HCT116 (cell line): ENCODE measurements around the gene PAX5. TPM values are rescaled to one million over a fixed set of nuclear protein-coding genes. Genes with fewer than 3 reads are reported as not detected.

Experiments used
- ATAC-seq: fragments of 200-7000 bp; cut with Tn5 transposase; 2 replicates; pipeline ENCODE4 v1.9.1; 2020; ENCODE audit warnings: mild to moderate bottlenecking, moderate library complexity
- BruUV-seq: library from RNA; stranded (reverse); fragments of 400-500 nt; replicated peaks from 2 replicates; lab custom pipeline; 2021; lab: Mats Ljungman, UMichigan
- CTCF ChIA-PET: fragments of 300-600 bp; sonication (Branson Sonifier 250); formaldehyde crosslinking; loops from one replicate; lab custom pipeline; 2021; ENCODE audit warnings: antibody characterized with exemption; lab: Charles Lee
- POLR2A ChIA-PET: fragments of 300-600, 350-600 bp; sonication (Branson Sonifier 250); formaldehyde crosslinking; loops from one replicate; lab custom pipeline; 2021; ENCODE audit warnings: antibody characterized with exemption; lab: Charles Lee
- RAD21 ChIA-PET, 2 experiments: fragments of 300-600 bp; sonication (Branson Sonifier 250); formaldehyde crosslinking; loops; one replicate each; lab custom pipeline; 2023; ENCODE audit warnings: low total read pairs in 2 of 2; ENCODE audit not compliant: uncharacterized antibody in 2 of 2, unreplicated experiment in 2 of 2, low non-redundant PET in 1 of 2; lab: Charles Lee
- DNase-seq: peaks from one replicate; pipeline ENCODE4 v3.0.0-alpha.2; 2010; ENCODE audit warnings: low read depth, low spot score
- H2AFZ ChIP-seq: fragments of 200-600 bp; shearing (Covaris generic), sonication (generic); 2 replicates; pipeline ENCODE4 v1.6.1; 2017; ENCODE audit warnings: low read depth, mixed run types, mixed read lengths, antibody characterized with exemption, low read length; ENCODE audit not compliant: poor library complexity, severe bottlenecking
- H3K27ac ChIP-seq: 2 replicates; pipeline ENCODE4 v1.5.1; 2012; ENCODE audit warnings: low read depth, low read length
- H3K27me3 ChIP-seq: fragments of 200-600 bp; sonication (generic); 2 replicates; pipeline ENCODE4 v1.6.1; 2016; ENCODE audit warnings: mixed run types, low read length, mixed read lengths; ENCODE audit not compliant: insufficient read depth
- H3K36me3 ChIP-seq, 2 experiments: fragments of 200-500 bp in 1 of 2; fragments of 200-600 bp in 1 of 2; sonication (Bioruptor generic) in 1 of 2; sonication (generic) in 1 of 2; 2 replicates each; pipeline versions ENCODE4 v1.5.1 to v1.6.1; 2014 to 2016; ENCODE audit warnings: low read length in 2 of 2, inconsistent platforms in 1 of 2, mixed read lengths in 1 of 2, mixed run types in 1 of 2; ENCODE audit not compliant: insufficient read depth in 2 of 2, control insufficient read depth in 1 of 2
- H3K4me1 ChIP-seq, 2 experiments: fragments of 200-600 bp in 1 of 2; sonication (generic) in 1 of 2; 2 replicates each; pipeline versions ENCODE4 v1.5.1 to v1.6.1; 2012 to 2017; ENCODE audit warnings: low read length in 2 of 2, inconsistent platforms in 1 of 2, mild to moderate bottlenecking in 1 of 2, mixed read lengths in 1 of 2, mixed run types in 1 of 2, moderate library complexity in 1 of 2; ENCODE audit not compliant: insufficient read depth in 2 of 2, control insufficient read depth in 1 of 2
- H3K4me2 ChIP-seq: fragments of 200-600 bp; sonication (generic); 2 replicates; pipeline ENCODE4 v1.6.1; 2017; ENCODE audit warnings: mixed run types, low read length, mixed read lengths
- H3K4me3 ChIP-seq, 2 experiments: fragments of 200-600 bp in 1 of 2; sonication (generic) in 1 of 2; replicated peaks in 1 of 2; 2 replicates each; pipeline ENCODE4 v1.5.1; 2011 to 2016; ENCODE audit warnings: low read length in 2 of 2, control low read depth in 1 of 2, low read depth in 1 of 2, mild to moderate bottlenecking in 1 of 2, mixed read lengths in 1 of 2, mixed run types in 1 of 2
- H3K79me2 ChIP-seq: fragments of 200-600 bp; sonication (generic); 2 replicates; pipeline ENCODE4 v1.6.1; 2017; ENCODE audit warnings: mild to moderate bottlenecking, mixed run types, low read length, moderate library complexity, mixed read lengths; ENCODE audit not compliant: insufficient read depth
- H3K9ac ChIP-seq: fragments of 200-600 bp; sonication (generic); 2 replicates; pipeline ENCODE4 v1.6.1; 2016; ENCODE audit warnings: low read length, mixed read lengths
- H3K9me2 ChIP-seq: fragments of 200-600 bp; sonication (generic), shearing (Covaris generic); 2 replicates; pipeline ENCODE4 v1.6.1; 2017; ENCODE audit warnings: mixed run types, mild to moderate bottlenecking, moderate library complexity; ENCODE audit not compliant: insufficient read depth
- H3K9me3 ChIP-seq, 2 experiments: fragments of 200-500 bp in 1 of 2; fragments of 200-600 bp in 1 of 2; sonication (Bioruptor generic) in 1 of 2; sonication (generic) in 1 of 2; 2 replicates each; pipeline ENCODE4 v1.6.1; 2014 to 2017; ENCODE audit warnings: low read length in 2 of 2, mixed read lengths in 2 of 2, inconsistent platforms in 1 of 2, low read depth in 1 of 2, mild to moderate bottlenecking in 1 of 2, mixed run types in 1 of 2, moderate library complexity in 1 of 2; ENCODE audit not compliant: control insufficient read depth in 1 of 2, insufficient read depth in 1 of 2
- H4K20me1 ChIP-seq: fragments of 200-600 bp; sonication (generic), shearing (Covaris generic); 2 replicates; pipeline ENCODE4 v1.6.1; 2017; ENCODE audit warnings: mixed run types, mild to moderate bottlenecking, moderate library complexity; ENCODE audit not compliant: insufficient read depth
- CBX3 ChIP-seq: IDR thresholded peaks from 2 replicates; pipeline ENCODE4 v1.6.1; 2012; ENCODE audit warnings: low read depth
- CEBPB ChIP-seq: IDR thresholded peaks from 2 replicates; pipeline ENCODE4 v1.6.1; 2012; ENCODE audit warnings: low read depth
- EGR1 ChIP-seq: IDR thresholded peaks from 2 replicates; pipeline ENCODE4 v1.6.1; 2012; ENCODE audit warnings: low read depth
- EZH2 ChIP-seq: fragments of 200-600 bp; sonication (generic); IDR thresholded peaks from 2 replicates; pipeline ENCODE4 v1.6.1; 2017; ENCODE audit warnings: antibody characterized with exemption, mixed run types
- POLR2A ChIP-seq: IDR thresholded peaks from 2 replicates; pipeline ENCODE4 v1.7.0; 2011; ENCODE audit warnings: borderline replicate concordance; ENCODE audit not compliant: insufficient read depth, insufficient read length; ENCODE audit errors: extremely low read depth
- RAD21 ChIP-seq: IDR thresholded peaks from 2 replicates; pipeline ENCODE4 v1.6.1; 2012; ENCODE audit warnings: low read depth, mild to moderate bottlenecking
- SIN3A ChIP-seq: IDR thresholded peaks from 2 replicates; pipeline ENCODE4 v1.6.1; 2012; ENCODE audit warnings: low read depth
- SP1 ChIP-seq: IDR thresholded peaks from 2 replicates; pipeline ENCODE4 v1.6.1; 2012; ENCODE audit warnings: low read depth
- SRF ChIP-seq: IDR thresholded peaks from 2 replicates; pipeline ENCODE4 v1.6.1; 2012; ENCODE audit warnings: low read depth
- TCF7L2 ChIP-seq: IDR thresholded peaks from 2 replicates; pipeline ENCODE4 v1.7.0; 2011; ENCODE audit warnings: borderline replicate concordance, inconsistent platforms; ENCODE audit not compliant: insufficient read depth, insufficient read length; ENCODE audit errors: extremely low read depth
- YY1 ChIP-seq: IDR thresholded peaks from 2 replicates; pipeline ENCODE4 v1.6.1; 2011; ENCODE audit warnings: low read length, low read depth, moderate library complexity, mild to moderate bottlenecking; ENCODE audit not compliant: insufficient replicate concordance; ENCODE audit errors: extremely low read depth
- ZNF274 ChIP-seq: fragments of 200-500 bp; sonication (Bioruptor generic); IDR thresholded peaks from 2 replicates; pipeline ENCODE4 v1.6.1; 2014; ENCODE audit warnings: mild to moderate bottlenecking, low read depth, low read length, inconsistent platforms
- intact Hi-C: fragments of 100-400 bp; cut with micrococcal nuclease; formaldehyde crosslinking; loops from 2 replicates; pipeline ENCODE4 v1.10.0; 2022
- total RNA-seq: library from RNA; stranded (reverse); gene quantifications from one replicate; pipeline ENCODE4 v1.2.1, GENCODE V29; 2021; ENCODE audit not compliant: unreplicated experiment
- TF ChIP-seq, protein P1 (sequence below): IDR thresholded peaks from 2 replicates; pipeline ENCODE4 v1.6.1; 2012
- TF ChIP-seq, protein P2 (sequence below): IDR thresholded peaks from 2 replicates; pipeline ENCODE4 v1.6.1; 2012

Gene PAX5
- total RNA-seq, 1 experiment from 2014 or later: 0.17 TPM

DNA sequence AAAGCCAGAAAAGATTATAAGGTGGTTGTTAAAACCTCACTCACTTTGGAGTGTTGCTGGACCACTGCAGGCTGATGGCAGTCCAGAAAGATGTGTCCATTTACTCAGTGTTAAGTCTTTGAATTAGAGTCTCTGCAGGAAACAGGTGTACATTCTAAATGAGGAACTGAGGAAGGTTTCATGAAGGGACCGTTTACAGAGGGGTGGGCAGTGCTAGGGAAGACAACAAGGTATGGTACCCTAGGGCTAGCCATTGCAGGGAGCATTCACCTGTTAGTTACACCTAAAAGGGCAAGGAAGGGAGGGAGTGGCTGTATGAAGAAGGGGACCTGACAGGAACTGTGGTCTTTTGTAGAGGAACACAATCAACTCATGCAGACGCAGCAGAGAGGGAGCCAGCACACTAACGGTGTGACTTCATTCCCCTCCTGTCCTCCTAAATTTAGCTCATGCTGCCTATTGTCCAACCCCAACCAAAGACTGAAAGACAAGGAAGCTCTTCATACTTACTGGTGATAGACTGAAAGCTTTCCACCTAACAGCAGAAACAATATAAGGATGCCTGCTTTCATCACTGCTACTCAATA is 32.2 kb upstream of the PAX5 start:
- TF ChIP-seq CBX3: no peak
- no peak for TF ChIP-seq POLR2A
- TF ChIP-seq TCF7L2: no peak
- TF ChIP-seq, protein P1, sequence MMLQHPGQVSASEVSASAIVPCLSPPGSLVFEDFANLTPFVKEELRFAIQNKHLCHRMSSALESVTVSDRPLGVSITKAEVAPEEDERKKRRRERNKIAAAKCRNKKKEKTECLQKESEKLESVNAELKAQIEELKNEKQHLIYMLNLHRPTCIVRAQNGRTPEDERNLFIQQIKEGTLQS: no peak
- CTCF ChIA-PET: no interaction called here
- no peak overlapping the region for H3K27ac ChIP-seq
- H4K20me1 ChIP-seq: no peaks in the 10 kb centered on the region
- no peak overlapping the region for H3K4me2 ChIP-seq
- no peak overlapping the region for H3K4me3 ChIP-seq
- H3K36me3 ChIP-seq: no peaks in the 10 kb centered on the region
- intact Hi-C loops: no loop called here
- H3K9me2 ChIP-seq: no peaks in the 10 kb centered on the region
- no peak overlapping the region for H2AFZ ChIP-seq
- no peaks in the 10 kb centered on the region for H3K79me2 ChIP-seq
- no peaks in the 10 kb centered on the region for H3K9me3 ChIP-seq
- H3K9ac ChIP-seq: no peak overlapping the region
- POLR2A ChIA-PET: no interaction called here
- RAD21 ChIA-PET: no interaction called here
- peaks cover 44% of the 10 kb centered on the region for H3K27me3 ChIP-seq
- no peak for DNase-seq
- BruUV-seq: no TSS peak
- no peaks in the 10 kb centered on the region for H3K4me1 ChIP-seq
- no peak for ATAC-seq

DNA sequence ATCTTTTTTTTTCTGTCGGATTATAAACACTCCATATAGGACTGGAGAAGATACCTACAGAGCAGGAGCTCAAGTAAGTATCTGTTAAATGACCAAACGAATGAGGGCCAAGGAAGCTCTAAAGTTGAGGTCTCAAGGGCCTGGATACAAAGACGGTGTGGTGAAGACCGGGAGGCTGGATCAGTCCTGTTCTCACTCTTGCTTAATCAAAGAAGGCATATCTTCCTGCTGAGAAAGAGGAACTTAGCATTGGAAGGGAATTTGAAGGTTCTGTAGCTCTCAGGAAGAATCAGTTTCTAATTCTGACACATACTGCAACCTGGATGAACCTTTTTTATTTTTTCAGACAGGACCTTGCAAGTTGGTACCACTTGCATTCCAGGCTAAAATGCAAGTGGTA is 28.3 kb upstream of the PAX5 start:
- peaks cover 53% of the 10 kb centered on the region for H3K27me3 ChIP-seq

More for the DNA sequence above, 28.3 kb upstream of the PAX5 start:
- no peaks in the 10 kb centered on the region for H3K9me2 ChIP-seq
- ChIA-PET RAD21 (no interaction called here), CTCF (no interaction called here), POLR2A (no interaction called here)
- H3K79me2 ChIP-seq: no peaks in the 10 kb centered on the region
- H2AFZ ChIP-seq: no peak overlapping the region
- H3K9ac ChIP-seq: no peak overlapping the region
- H3K36me3 ChIP-seq: no peaks in the 10 kb centered on the region
- H3K9me3 ChIP-seq: no peaks in the 10 kb centered on the region
- no peak overlapping the region for H3K27ac ChIP-seq
- H3K4me2 ChIP-seq: no peak overlapping the region
- H3K4me1 ChIP-seq: no peaks in the 10 kb centered on the region
- no peak for DNase-seq
- intact Hi-C loops: no loop called here
- no peak for TF ChIP-seq SRF
- TF ChIP-seq ZNF274: no peak
- no peak for TF ChIP-seq CEBPB
- no peak for TF ChIP-seq SP1
- TF ChIP-seq, protein P2, sequence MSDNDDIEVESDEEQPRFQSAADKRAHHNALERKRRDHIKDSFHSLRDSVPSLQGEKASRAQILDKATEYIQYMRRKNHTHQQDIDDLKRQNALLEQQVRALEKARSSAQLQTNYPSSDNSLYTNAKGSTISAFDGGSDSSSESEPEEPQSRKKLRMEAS: no peak
- no peak for TF ChIP-seq EZH2
- TF ChIP-seq, protein P1: no peak
- TF ChIP-seq RAD21: no peak
- TF ChIP-seq EGR1: no peak
- no peak for TF ChIP-seq POLR2A
- no peak for TF ChIP-seq SIN3A
- no peak for TF ChIP-seq YY1
- H4K20me1 ChIP-seq: no peaks in the 10 kb centered on the region
- ATAC-seq: no peak
- no peak overlapping the region for H3K4me3 ChIP-seq
- BruUV-seq: no TSS peak
